Endothelial cell of umbilical vein (primary cell): ENCODE results near the gene B3GNT8. TPM values are rescaled to one million over a fixed set of nuclear protein-coding genes. Genes with fewer than 3 reads are reported as not detected.

Source experiments
- BruUV-seq: library from RNA; stranded (reverse); fragments of 400-500 nt; replicated peaks from 2 replicates; lab custom pipeline; 2021; lab: Mats Ljungman, UMichigan
- CTCF ChIA-PET: fragments of 300-600, 350-600 bp; sonication (Branson Sonifier 250); formaldehyde crosslinking; loops from one replicate; lab custom pipeline; 2021; ENCODE audit warnings: antibody characterized with exemption, inconsistent platforms; lab: Charles Lee
- POLR2A ChIA-PET: fragments of 300-600, 350-600 bp; sonication (Branson Sonifier 250); formaldehyde crosslinking; loops from one replicate; lab custom pipeline; 2021; ENCODE audit warnings: antibody characterized with exemption, inconsistent platforms; lab: Charles Lee
- DNase-seq: peaks from one replicate; pipeline ENCODE4 v3.0.0-alpha.2; 2011; ENCODE audit warnings: low read depth, low spot score
- FAIRE-seq: peaks from 2 replicates; lab custom pipeline; 2011; peaks lifted over from hg19 to GRCh38; lab: Jason Lieb, UNC
- H2AFZ ChIP-seq: 2 replicates; pipeline ENCODE4 v1.6.0; 2012; ENCODE audit warnings: low read depth, low read length, control low read depth, inconsistent platforms
- H3K27ac ChIP-seq: 2 replicates; pipeline ENCODE4 v1.5.1; 2011; ENCODE audit warnings: low read depth, mild to moderate bottlenecking, control low read depth, low read length, moderate library complexity; ENCODE audit not compliant: insufficient read depth
- H3K27me3 ChIP-seq, 2 experiments: 2 replicates each; pipeline versions ENCODE4 v1.6.0 to v1.6.1; 2011; ENCODE audit warnings: low read length in 2 of 2, mixed read lengths in 1 of 2; ENCODE audit not compliant: control insufficient read depth in 2 of 2, insufficient read depth in 2 of 2
- H3K36me3 ChIP-seq, 2 experiments: 2 replicates in 1 of 2; 3 replicates in 1 of 2; pipeline ENCODE4 v1.5.1; 2011; ENCODE audit warnings: low read length in 2 of 2, mild to moderate bottlenecking in 1 of 2, moderate library complexity in 1 of 2; ENCODE audit not compliant: control insufficient read depth in 2 of 2, insufficient read depth in 2 of 2; ENCODE audit errors: extremely low read depth in 1 of 2
- H3K4me1 ChIP-seq: 3 replicates; pipeline ENCODE4 v1.5.1; 2011; ENCODE audit warnings: mild to moderate bottlenecking, low read length; ENCODE audit not compliant: control insufficient read depth, insufficient read depth; ENCODE audit errors: extremely low read depth
- H3K4me2 ChIP-seq: 2 replicates; pipeline ENCODE4 v1.6.1; 2011; ENCODE audit warnings: low read length, control low read depth, mixed read lengths; ENCODE audit not compliant: insufficient read depth
- H3K4me3 ChIP-seq, 3 experiments: fragments of 200-600 bp in 1 of 3; sonication (generic), shearing (Covaris generic) in 1 of 3; replicated peaks in 1 of 3; 2 replicates each; pipeline ENCODE4 v1.5.1; 2011 to 2016; ENCODE audit warnings: control low read depth in 3 of 3, low read length in 3 of 3, mild to moderate bottlenecking in 2 of 3, inconsistent platforms in 1 of 3, low read depth in 1 of 3, moderate library complexity in 1 of 3; ENCODE audit not compliant: insufficient read depth in 1 of 3
- H3K79me2 ChIP-seq: 2 replicates; pipeline ENCODE4 v1.6.0; 2012; ENCODE audit warnings: low read length, inconsistent platforms; ENCODE audit not compliant: control insufficient read depth, insufficient read depth
- H3K9ac ChIP-seq: replicated peaks from 2 replicates; pipeline ENCODE3; 2011; ENCODE audit warnings: low read length, control low read depth; ENCODE audit not compliant: insufficient read depth; ENCODE audit errors: extremely low read depth
- H3K9me1 ChIP-seq: replicated peaks from 3 replicates; pipeline ENCODE4 v1.6.0; 2011; ENCODE audit warnings: mild to moderate bottlenecking, low read length; ENCODE audit not compliant: control insufficient read depth, insufficient read depth; ENCODE audit errors: extremely low read depth
- H3K9me3 ChIP-seq: replicated peaks from 2 replicates; pipeline ENCODE4 v1.5.1; 2012; ENCODE audit warnings: low read length, inconsistent platforms; ENCODE audit not compliant: control insufficient read depth, insufficient read depth
- H4K20me1 ChIP-seq: replicated peaks from 2 replicates; pipeline ENCODE3; 2011; ENCODE audit warnings: mild to moderate bottlenecking, low read length; ENCODE audit not compliant: control insufficient read depth, insufficient read depth; ENCODE audit errors: extremely low read depth
- CTCF ChIP-seq, 2 donors: IDR thresholded peaks; 1 replicate in 1 of 2; 2 replicates in 1 of 2; pipeline ENCODE4 v1.5.1; 2011; ENCODE audit warnings: low read length in 2 of 2, mild to moderate bottlenecking in 2 of 2, moderate library complexity in 2 of 2, control low read depth in 1 of 2, inconsistent platforms in 1 of 2, low read depth in 1 of 2; ENCODE audit not compliant: insufficient read depth in 1 of 2; ENCODE audit errors: extremely low read depth in 1 of 2
- EZH2 ChIP-seq: IDR thresholded peaks from 2 replicates; pipeline ENCODE4 v1.6.1; 2012; ENCODE audit warnings: borderline replicate concordance, low read depth, mild to moderate bottlenecking, moderate library complexity, low read length, inconsistent platforms; ENCODE audit not compliant: severe bottlenecking
- FOS ChIP-seq: IDR thresholded peaks from 2 replicates; pipeline ENCODE4 v1.6.1; 2011; ENCODE audit warnings: mild to moderate bottlenecking, low read length, moderate library complexity, borderline replicate concordance; ENCODE audit not compliant: insufficient read depth
- GATA2 ChIP-seq: IDR thresholded peaks from 2 replicates; pipeline ENCODE4 v1.7.0; 2011; ENCODE audit warnings: low read depth, mild to moderate bottlenecking, moderate library complexity, mixed read lengths, low read length; ENCODE audit not compliant: insufficient read length, insufficient read depth
- JUN ChIP-seq: IDR thresholded peaks from 2 replicates; pipeline ENCODE4 v1.6.1; 2011; ENCODE audit warnings: borderline replicate concordance, low read depth; ENCODE audit not compliant: insufficient read length, insufficient read depth
- MAX ChIP-seq: IDR thresholded peaks from 2 replicates; pipeline ENCODE4 v1.6.1; 2011; ENCODE audit not compliant: insufficient read depth, insufficient read length
- MYC ChIP-seq: IDR thresholded peaks from one replicate; pipeline ENCODE4 v1.6.1; 2011; ENCODE audit warnings: mild to moderate bottlenecking, low read depth, low read length
- POLR2A ChIP-seq: IDR thresholded peaks from 2 replicates; pipeline ENCODE4 v1.6.1; 2012; ENCODE audit warnings: low read depth, mild to moderate bottlenecking, control low read depth, low read length
- POLR2AphosphoS5 ChIP-seq: IDR thresholded peaks from 2 replicates; pipeline ENCODE4 v1.6.1; 2012; ENCODE audit warnings: low read depth, mild to moderate bottlenecking, control low read depth, low read length, moderate library complexity; ENCODE audit not compliant: insufficient read depth
- dilution Hi-C: fragments of 300-500 bp; cut with MboI; formaldehyde crosslinking; loops from one replicate; pipeline ENCODE4 v1.15.0; 2019; ENCODE audit warnings: low sequenced_read_pairs; ENCODE audit not compliant: extremely low pct_ligation_motif_present
- intact Hi-C: fragments of 100-400 bp; cut with micrococcal nuclease; formaldehyde crosslinking; loops from one replicate; pipeline ENCODE4 v1.10.0; 2022
- polyA plus RNA-seq, 4 experiments: library from polyadenylated mRNA; depleted of rRNA in 3 of 4; stranded (reverse) in 3 of 4; unstranded in 1 of 4; fragments of >200 nt; gene quantifications; 2 replicates each; pipeline versions ENCODE4 v1.2.1 to v1.2.3, GENCODE V29; 2011 to 2012; ENCODE audit warnings: missing spikeins in 1 of 4
- total RNA-seq: library from RNA; stranded (reverse); gene quantifications from 2 replicates; pipeline ENCODE4 v1.2.3, GENCODE V29; 2021

Gene B3GNT8
- total and polyA plus RNA-seq, 2 donors (not counting 3 experiments of a cell fraction or from before 2014, with no cell fraction given), result 3.6 to 7.6 TPM

GRCh38 chr19:41395355-41395754 is 31.8 kb downstream of the B3GNT8 start:
- intact Hi-C loops, result no loop called here
- Histone ChIP-seq H3K9me3 (no peaks in the 10 kb centered on the region), H3K36me3 (peaks cover 0 to 4% of the 10 kb centered on the region in 2 experiments), H3K9me1 (no peaks in the 10 kb centered on the region), H3K27me3 (no peaks in the 10 kb centered on the region), H3K4me3 (no peak overlapping the region), H3K4me1 (peaks cover 13% of the 10 kb centered on the region), H2AFZ (no peak overlapping the region), H3K4me2 (no peak overlapping the region), H3K79me2 (peaks cover 6% of the 10 kb centered on the region), H3K27ac (no peak overlapping the region), H4K20me1 (no peaks in the 10 kb centered on the region), H3K9ac (no peak overlapping the region)
- ChIA-PET POLR2A (no interaction called here), CTCF (no interaction called here)
- DNase-seq (no peak), FAIRE-seq (no peak)
- dilution Hi-C loops, result no loop called here
- no TSS peak for BruUV-seq
- TF ChIP-seq MAX (no peak), JUN (no peak), FOS (no peak), POLR2A (no peak), CTCF (IDR thresholded peaks at IDR 0.05; ENCODE audit: extremely low read depth in 1 of 2, insufficient read depth in 1 of 2, low read depth in 1 of 2, low read length in 2 of 2) (no peak), POLR2AphosphoS5 (no peak), EZH2 (no peak), GATA2 (no peak), MYC (no peak)
